GM19328 (cell line): Measurements from ENCODE around the gene GPR148.
"Not testable (repeated sequence)": the region's sequence is repeated elsewhere in the genome, so short reads cannot be mapped to it uniquely, and the experiment has no call there.

Experiments used
- ATAC-seq: cut with Tn5 transposase; IDR thresholded peaks from one replicate; pipeline ENCODE4 v1.9.1; 2021; ENCODE audit warnings: mild to moderate bottlenecking, moderate library complexity; ENCODE audit not compliant: unreplicated experiment

GPR148 gene

GRCh38 chr2:130728549-130729316, at the start of gene GPR148:
Gene GPR148, plus strand, starts transcription at chr2:130729070. Its CDS starts 82 bp downstream, at chr2:130729152.
- ATAC-seq, result no peak

DNA sequence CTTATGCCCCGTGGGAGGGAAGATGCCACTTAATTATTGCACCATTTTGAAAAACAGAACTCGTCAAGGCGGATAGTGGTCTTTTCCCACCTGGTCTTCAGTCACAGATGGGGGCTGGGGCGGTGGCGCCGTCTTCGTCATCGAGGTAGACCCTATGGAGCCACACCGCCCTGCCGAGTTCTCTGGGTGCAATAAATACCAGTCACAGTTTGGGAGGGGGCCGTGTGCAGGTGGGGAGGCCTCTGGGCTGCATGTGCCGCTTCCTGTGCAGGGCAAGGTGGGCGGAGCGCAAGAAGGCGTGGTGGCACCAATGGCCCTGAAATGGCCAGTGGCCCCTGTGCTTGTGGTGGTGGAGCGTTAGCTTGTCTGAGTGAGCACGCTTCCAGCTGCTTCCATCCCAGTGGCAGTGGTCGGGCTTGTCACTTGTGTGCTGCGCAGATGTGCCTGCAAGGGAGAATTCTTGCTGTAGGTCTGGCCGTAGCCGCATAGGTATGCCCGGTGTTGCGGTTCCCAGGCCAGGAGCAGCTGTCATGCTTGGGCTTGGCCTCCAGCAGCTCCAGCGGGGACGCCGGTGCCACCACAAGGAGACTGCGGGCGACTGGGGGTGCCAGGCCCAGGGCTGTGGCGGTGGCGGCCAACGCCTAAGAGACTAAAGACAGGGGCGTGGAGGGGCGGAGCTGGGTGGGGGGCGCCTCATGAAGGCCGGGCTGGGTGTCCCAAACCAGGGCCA, 36.7 kb upstream of the GPR148 start:
- not testable (repeated sequence) for ATAC-seq

DNA sequence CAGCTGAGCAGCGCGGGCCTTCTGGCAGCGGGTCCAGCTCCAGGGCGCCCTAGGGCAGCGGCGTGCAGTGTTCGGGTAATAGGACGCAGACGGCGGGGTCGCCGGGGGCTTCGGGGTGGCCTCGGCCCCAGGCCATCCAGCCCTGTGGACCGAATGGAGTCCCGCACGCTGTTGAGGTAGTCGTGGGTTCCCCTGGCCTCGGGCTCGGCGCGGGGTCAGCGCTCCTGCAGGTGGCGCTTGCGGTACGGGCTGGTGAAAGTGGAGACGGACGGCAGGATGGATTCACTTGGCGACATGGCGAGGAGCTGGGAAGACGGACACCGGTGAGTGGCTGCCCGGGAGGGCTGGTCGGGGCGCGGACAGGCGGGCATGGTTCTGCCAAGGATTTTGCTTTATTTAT, 35.4 kb upstream of the GPR148 start:
- ATAC-seq, result not testable (repeated sequence)

DNA sequence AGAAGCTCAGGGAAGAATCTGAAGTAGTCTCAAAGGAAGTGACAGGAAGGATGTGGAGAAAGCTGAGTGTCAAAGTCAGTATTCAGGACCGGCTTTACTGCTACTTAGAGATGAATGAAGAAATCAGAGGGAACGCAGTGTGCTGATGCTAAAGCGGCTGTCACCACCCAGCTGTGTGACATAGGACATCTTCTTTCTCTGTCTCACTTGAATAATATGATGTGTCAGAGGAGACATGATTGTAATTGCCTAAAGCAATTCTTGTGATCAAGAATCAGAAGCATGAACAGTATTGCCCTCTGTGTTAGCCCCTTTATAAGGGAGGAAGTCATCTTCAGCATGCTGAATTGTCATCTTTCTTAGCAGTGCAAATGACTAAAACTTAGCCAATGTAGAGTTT, 25.6 kb upstream of the GPR148 start:
- ATAC-seq, result not testable (repeated sequence)

DNA sequence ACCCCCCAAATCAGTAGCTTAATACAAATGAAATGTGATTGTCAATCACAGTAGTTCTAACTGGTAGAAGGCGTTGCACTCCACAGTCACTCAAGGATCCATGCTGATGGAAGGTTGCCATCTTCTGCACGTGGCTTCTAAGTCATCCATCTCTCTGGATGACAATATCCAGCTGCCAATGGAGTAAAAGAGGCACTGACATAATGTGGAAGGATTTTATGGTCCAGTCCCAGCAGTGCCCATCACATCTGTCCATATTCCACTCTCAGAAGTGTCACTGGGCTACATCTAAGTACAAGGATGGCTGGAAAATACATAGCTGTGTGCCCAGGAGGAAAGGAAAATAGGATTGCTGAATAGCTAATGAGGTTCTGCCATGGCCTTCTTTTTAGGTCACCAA, 14.1 kb upstream of the GPR148 start:
- ATAC-seq, result not testable (repeated sequence)

GRCh38 chr2:130720036-130720435, 8.8 kb upstream of the GPR148 start:
- ATAC-seq, result no peak

DNA sequence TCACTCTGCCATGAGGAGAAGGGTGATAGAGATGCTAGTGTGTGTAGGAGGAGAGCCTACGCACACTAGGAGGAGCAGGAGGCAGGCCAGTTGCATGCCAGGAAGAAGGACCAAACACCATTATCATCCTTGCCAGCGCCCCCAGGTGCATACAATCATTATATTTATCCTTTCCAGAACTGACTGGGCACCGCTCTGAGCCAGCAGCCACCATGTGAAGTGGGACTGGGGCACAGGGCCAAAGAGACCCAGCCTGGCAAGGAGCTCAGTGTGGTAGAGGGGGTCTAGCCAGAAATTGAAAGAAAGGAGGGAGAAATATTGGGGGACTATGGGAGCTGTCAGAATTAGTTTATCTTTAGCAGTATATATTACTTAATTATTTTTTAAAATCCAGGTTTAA, 8.3 kb upstream of the GPR148 start:
- ATAC-seq, result no peak

- no peak for ATAC-seq
Measured at GRCh38 chr2:130724455-130724854, 4.4 kb upstream of the GPR148 start.

DNA sequence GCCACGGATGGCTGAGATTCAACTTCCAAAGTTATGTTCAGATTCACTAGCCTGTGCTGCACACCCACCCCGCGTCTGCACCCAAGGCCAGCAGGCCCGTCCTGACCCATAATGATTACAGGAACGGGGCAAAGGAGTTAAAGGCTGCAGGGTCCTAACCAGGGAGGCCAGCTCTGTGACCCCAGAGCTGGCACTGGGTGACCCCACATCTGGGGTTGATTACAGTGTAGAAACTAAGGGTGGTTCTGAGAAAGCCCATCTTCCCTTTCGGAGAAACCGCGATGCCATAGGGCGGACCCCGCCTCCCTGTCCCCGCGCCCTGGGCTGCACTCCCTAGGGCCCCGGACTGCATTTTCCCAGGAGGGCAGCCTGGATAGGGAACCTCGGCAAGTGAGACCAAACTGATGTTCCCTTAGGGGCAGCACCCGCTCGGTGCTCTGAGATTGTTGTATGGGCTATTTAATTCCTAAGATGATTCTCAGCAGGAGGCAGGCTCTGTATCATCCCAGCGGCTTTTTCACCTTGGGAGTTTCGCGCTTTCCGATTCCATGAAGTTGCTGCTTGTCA, 2.2 kb upstream of the GPR148 start:
- no peak for ATAC-seq

DNA sequence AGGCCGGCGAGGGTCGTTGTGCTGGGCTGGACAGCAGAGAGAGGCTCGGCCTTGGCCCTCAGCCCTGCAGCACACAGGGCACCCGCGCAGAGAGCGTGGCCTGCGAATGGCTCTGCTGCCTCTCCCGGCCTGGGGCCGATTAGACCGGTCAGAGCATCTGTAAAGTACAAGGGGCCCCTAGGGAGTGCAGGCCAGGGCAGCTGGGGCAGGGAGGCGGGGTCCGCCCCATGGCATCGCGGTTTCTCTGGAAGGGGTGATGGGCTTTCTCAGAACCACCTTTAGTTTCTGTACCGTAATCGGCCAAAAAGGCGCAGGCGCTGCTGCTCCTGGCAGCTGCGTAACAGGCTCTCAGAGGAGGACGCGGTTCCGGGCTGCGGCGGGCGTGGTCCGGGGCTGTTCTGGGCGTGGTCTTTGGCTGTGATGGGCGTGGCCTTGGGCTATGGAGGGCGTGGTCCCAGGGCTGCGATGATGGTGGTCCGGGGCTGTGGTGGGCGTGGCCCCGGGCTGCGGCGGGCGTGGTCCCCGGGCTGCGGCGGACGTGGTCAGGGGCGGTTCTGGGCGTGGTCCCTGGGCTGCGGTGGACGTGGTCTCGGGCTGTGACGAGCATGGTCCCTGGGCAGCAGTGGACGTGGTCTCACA, 1.5 kb upstream of the GPR148 start:
- peak; percentile 91 for ATAC-seq

DNA sequence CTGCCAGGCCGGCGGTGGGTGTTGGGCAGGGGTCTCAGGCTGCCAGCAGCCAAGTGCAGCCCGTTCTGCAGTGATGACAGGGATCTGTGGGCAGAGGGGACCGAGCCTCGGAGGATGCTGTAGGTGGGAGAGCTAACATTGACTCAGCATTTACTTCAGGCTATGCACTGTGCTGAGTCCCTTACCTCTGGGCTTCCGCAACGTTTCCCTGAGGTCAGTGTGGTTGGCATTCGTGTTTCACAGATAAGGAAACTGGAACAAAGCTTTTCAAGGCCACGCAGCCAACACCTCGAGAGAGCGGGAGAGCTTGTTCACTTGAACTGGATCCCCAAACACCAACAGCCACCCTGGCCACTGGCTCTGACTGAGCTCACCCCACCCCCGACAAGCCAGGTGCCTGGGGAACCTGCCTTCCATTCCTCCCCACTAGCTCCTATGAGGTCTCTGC, 839 bp upstream of the GPR148 start:
- peak; percentile 17 for ATAC-seq

- no peak for ATAC-seq
Measured at GRCh38 chr2:130729322-130730299, 741 bp downstream of the GPR148 start.

DNA sequence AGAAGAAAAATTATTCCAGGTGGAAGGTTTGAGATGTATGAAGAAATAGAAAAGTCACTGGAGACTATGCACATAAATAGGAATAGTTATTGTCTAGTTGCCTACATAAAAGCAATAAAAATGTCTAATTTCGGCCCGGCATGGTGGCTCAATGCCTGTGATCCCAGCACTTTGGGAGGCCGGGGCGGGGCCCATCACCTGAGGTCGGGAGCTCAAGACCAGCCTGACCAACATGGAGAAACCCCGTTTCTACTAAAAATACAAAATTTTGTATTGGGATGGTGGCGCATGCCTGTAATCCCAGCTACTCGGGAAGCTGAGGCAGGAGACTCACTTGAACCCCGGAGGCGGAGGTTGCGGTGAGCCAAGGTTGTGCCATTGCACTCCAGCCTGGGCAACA, 3.4 kb downstream of the GPR148 start:
- ATAC-seq, result not testable (repeated sequence)

- ATAC-seq, result no peak
Measured at GRCh38 chr2:130735200-130735599, 6.3 kb downstream of the GPR148 start.

DNA sequence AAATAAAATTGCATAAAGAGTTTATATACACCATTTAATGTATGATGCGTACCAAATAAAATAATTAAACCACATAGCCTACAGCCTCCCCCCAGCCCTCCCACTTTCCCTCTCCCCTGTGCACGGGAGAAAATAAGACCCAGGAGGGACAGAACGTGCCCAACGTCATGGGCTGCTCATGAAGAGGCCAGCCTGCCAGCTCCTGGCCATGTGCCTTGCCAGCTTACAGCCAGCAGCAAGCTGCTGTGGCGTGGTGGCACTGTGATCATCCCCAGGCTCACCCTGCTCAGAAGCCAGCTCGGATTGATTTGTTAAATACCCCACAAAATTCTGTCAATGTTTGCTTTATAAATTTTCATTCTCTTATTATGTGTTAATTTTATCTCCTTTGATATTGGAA, 7.6 kb downstream of the GPR148 start:
- ATAC-seq, result no peak

- no peak for ATAC-seq
Measured at GRCh38 chr2:130737592-130737991, 8.7 kb downstream of the GPR148 start.

DNA sequence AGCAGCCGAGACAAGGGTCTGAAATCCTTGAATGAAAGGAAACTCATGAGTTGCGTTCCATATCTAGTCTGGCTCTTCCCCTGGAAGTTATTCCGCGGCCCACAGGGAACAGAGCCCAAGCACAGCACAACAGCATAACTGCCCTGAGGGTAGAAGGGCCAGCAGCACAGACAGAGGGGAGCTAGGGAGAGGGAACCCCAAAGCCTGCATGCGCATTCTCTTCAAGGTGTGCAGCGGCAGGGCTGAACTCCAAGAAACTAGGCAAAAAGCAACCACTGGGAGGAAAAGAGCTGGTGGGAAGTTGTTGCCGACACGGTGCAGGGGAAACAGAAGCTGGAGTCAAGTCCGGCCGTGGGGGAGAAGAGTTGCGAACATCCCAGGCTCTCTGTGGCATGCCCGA, 11.8 kb downstream of the GPR148 start:
- ATAC-seq, result no peak

DNA sequence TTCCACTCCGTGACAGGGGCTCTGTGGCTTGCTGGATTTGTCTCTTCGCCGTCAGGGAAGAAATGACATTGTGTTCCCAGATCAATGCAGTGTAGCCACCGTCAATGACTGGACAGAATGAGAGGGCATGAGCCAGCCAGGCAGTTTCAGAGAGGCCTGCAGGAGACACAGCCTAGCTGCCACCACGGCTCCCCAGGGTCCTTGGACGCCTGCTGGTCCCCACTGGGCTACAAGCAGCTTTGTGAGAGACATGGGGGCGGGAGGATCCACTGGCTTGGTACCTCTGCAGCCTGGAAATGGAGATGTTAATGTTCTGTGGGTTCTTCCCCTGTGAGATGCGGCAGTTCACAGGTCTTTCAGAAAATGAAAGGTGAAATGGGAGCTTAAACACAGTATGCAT, 14.4 kb downstream of the GPR148 start:
- ATAC-seq, result no peak

- ATAC-seq, result no peak
Measured at GRCh38 chr2:130744287-130745117, 15.6 kb downstream of the GPR148 start.
